ENCODE results near the gene TGFBR3. TPM values are rescaled to one million over a fixed set of nuclear protein-coding genes. Genes with fewer than 3 reads are reported as not detected.

TGFBR3 gene
- total RNA-seq, 1 experiment from 2014 or later, result 4.2 TPM

- ATAC-seq, result peak; percentile 60
- Mint-ChIP-seq H3K4me3 (no peak overlapping the region), H3K9me3 (peaks cover 19% of the 10 kb centered on the region), H3K36me3 (peaks cover 16% of the 10 kb centered on the region), H3K27ac (no peak overlapping the region), H3K27me3 (ENCODE audit: low read depth) (peaks cover 3% of the 10 kb centered on the region; the same call in 1 of the 2 replicates), H3K4me1 (peaks cover 19% of the 10 kb centered on the region)
- CTCF ChIA-PET, result interaction anchor here (0.5 to 1.5 kb wide), 3 partner anchors 9 to 239 kb away, joined by 3 to 4 read pairs (median 4); no protein-coding TSS in a partner anchor
- TF ChIP-seq TEAD1 (CRISPR knock-in tag; IDR thresholded peaks at IDR 0.05) (no peak), TEAD4 (CRISPR knock-in tag; IDR thresholded peaks at IDR 0.05) (no peak), USF2 (CRISPR knock-in tag; IDR thresholded peaks at IDR 0.05) (no peak), RELA (CRISPR knock-in tag; IDR thresholded peaks at IDR 0.05; ENCODE audit: borderline replicate concordance) (no peak), RORB (CRISPR knock-in tag; IDR thresholded peaks at IDR 0.05) (no peak), ZNF425 (CRISPR knock-in tag; conservative IDR thresholded peaks at IDR 0.05) (no peak), FOXP4 (CRISPR knock-in tag; IDR thresholded peaks at IDR 0.05) (no peak), ZNF396 (CRISPR knock-in tag; IDR thresholded peaks at IDR 0.05; ENCODE audit: borderline replicate concordance) (no peak), FOXJ3 (CRISPR knock-in tag; IDR thresholded peaks at IDR 0.05; ENCODE audit: borderline replicate concordance) (no peak), ZNF263 (CRISPR knock-in tag; IDR thresholded peaks at IDR 0.05; ENCODE audit: low read depth) (no peak), GRHL2 (CRISPR knock-in tag; IDR thresholded peaks at IDR 0.05; ENCODE audit: insufficient replicate concordance, severe bottlenecking) (no peak), CREB1 (CRISPR knock-in tag; IDR thresholded peaks at IDR 0.05) (no peak), E2F1 (CRISPR knock-in tag; IDR thresholded peaks at IDR 0.05) (no peak), FOXK1 (CRISPR knock-in tag; IDR thresholded peaks at IDR 0.05) (no peak), ZNF121 (CRISPR knock-in tag; IDR thresholded peaks at IDR 0.05) (no peak), MLX (CRISPR knock-in tag; IDR thresholded peaks at IDR 0.05) (no peak), NFE2L1 (CRISPR knock-in tag; IDR thresholded peaks at IDR 0.05) (no peak), ESRRA (CRISPR knock-in tag; IDR thresholded peaks at IDR 0.05; ENCODE audit: borderline replicate concordance) (no peak)
- no peak for DNase-seq (ENCODE audit: low spot score)
- POLR2A ChIA-PET, result no interaction called here
Observed at GRCh38 chr1:91750398-91750996, 135.5 kb downstream of the TGFBR3 start.

- CTCF ChIA-PET, result interaction anchor here (1.5 kb wide), 1 partner anchor 194 kb away, joined by 4 read pairs; no protein-coding TSS in a partner anchor
- Mint-ChIP-seq H3K4me1 (peaks cover 19% of the 10 kb centered on the region), H3K27ac (no peak overlapping the region), H3K36me3 (peaks cover 16% of the 10 kb centered on the region), H3K4me3 (no peak overlapping the region), H3K27me3 (ENCODE audit: low read depth) (peaks cover 3% of the 10 kb centered on the region; the same call in 1 of the 2 replicates), H3K9me3 (peaks cover 19% of the 10 kb centered on the region)
- ATAC-seq, result no peak
- no peak for DNase-seq (ENCODE audit: low spot score)
- POLR2A ChIA-PET, result no interaction called here
- TF ChIP-seq SP1 (CRISPR knock-in tag; conservative IDR thresholded peaks at IDR 0.05) (no peak), CREB1 (CRISPR knock-in tag; IDR thresholded peaks at IDR 0.05) (no peak), PRRX2 (CRISPR knock-in tag; IDR thresholded peaks at IDR 0.05) (no peak), NR2C2 (CRISPR knock-in tag; IDR thresholded peaks at IDR 0.05) (no peak), USF2 (CRISPR knock-in tag; IDR thresholded peaks at IDR 0.05) (no peak), E2F1 (CRISPR knock-in tag; IDR thresholded peaks at IDR 0.05) (no peak)
Observed at GRCh38 chr1:91749788-91750231, 136.1 kb downstream of the TGFBR3 start.
